ENCODE results near the gene NOL4.

NOL4 gene

DNA sequence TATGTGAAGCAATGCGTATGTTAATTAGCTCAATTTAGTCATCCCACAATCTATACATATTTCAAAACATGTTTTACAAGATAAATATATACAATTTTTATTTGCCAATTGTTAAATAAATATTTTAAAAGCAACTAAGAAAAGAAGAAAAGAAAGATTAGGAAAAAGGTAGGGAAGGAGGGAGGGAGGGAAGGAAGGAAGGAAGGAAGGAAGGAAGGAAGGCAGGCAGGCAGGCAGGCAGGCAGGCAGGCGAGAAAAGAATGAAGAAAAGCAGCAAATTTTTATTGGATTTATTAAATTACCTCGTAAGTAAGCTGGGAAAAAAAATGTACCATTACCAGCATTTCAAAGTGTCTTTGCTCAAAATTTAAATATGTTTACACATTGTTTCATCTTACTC, 30.5 kb downstream of the NOL4 start:
- in situ Hi-C loops (cut with HindIII; ENCODE audit: low sequenced_read_pairs) = no loop called here

DNA sequence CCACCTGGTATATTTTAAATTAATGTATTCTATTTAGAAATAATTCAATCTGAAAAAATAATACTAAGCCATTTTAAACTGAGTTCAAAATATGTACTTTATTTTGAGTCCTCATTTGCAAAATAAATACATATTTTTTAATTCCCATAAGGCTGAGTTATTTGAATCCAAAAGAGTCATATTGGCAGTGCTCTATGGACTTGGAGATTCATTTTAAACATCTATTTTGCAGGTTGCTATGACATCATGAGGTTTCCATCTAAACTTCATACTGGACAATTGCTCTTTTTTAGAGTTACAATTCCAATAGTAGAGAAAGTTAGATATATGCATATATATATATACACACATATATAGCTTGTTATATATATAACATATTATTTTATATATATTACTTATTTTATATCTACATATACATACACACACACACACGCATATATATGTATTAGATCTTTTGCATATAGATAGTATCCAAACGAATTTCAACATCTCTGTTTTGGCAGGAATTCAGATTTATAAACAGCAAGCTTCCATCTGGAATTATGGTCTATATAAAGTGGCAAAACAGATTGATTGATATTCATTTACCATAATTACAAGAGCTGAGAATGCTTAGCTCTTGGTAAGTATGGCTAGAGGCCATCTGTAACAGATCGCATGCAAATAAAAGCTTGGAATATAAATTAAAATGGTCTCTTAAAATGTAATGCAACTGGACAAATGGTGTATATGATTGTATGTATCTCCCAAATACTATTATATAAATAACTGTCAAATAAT, 34.9 kb downstream of the NOL4 start:
- in situ Hi-C loops (cut with HindIII; ENCODE audit: low sequenced_read_pairs) = no loop called here
